HG03139 (cell line): ENCODE data around the gene CEACAM20.
"Not testable (repeated sequence)": the region's sequence is repeated elsewhere in the genome, so short reads cannot be mapped to it uniquely, and the experiment has no call there.

ENCODE experiments used
- ATAC-seq: cut with Tn5 transposase; IDR thresholded peaks from one replicate; pipeline ENCODE4 v1.9.1; 2021; ENCODE audit not compliant: unreplicated experiment

The CEACAM20 gene

GRCh38 chr19:44498988-44499387 is 30.5 kb downstream of the CEACAM20 start:
- no peak for ATAC-seq

GRCh38 chr19:44496711-44497110 is 32.8 kb downstream of the CEACAM20 start:
- ATAC-seq = no peak

- ATAC-seq = no peak
Observed at GRCh38 chr19:44476559-44477408, 52.7 kb downstream of the CEACAM20 start.

GRCh38 chr19:44468730-44469129 is 60.7 kb downstream of the CEACAM20 start:
- not testable (repeated sequence) for ATAC-seq

- ATAC-seq = not testable (repeated sequence)
Observed at GRCh38 chr19:44462600-44463286, 66.7 kb downstream of the CEACAM20 start.
